ENCODE results near the gene PARS2.

Gene PARS2

GRCh38 chr1:54716299-54717047 is 47.9 kb downstream of the PARS2 start:
- peak overlapping the region; percentile 76 to 90 for H3K4me3 ChIP-seq (ENCODE audit: low read depth in 1 of 2, low read length in 1 of 2)
- H3K9me3 ChIP-seq, result no peaks in the 10 kb centered on the region
- no peaks in the 10 kb centered on the region for H3K27me3 ChIP-seq
- peaks cover 1% of the 10 kb centered on the region for H3K36me3 ChIP-seq
- TF ChIP-seq, protein P1, sequence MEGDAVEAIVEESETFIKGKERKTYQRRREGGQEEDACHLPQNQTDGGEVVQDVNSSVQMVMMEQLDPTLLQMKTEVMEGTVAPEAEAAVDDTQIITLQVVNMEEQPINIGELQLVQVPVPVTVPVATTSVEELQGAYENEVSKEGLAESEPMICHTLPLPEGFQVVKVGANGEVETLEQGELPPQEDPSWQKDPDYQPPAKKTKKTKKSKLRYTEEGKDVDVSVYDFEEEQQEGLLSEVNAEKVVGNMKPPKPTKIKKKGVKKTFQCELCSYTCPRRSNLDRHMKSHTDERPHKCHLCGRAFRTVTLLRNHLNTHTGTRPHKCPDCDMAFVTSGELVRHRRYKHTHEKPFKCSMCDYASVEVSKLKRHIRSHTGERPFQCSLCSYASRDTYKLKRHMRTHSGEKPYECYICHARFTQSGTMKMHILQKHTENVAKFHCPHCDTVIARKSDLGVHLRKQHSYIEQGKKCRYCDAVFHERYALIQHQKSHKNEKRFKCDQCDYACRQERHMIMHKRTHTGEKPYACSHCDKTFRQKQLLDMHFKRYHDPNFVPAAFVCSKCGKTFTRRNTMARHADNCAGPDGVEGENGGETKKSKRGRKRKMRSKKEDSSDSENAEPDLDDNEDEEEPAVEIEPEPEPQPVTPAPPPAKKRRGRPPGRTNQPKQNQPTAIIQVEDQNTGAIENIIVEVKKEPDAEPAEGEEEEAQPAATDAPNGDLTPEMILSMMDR (IDR thresholded peaks at IDR 0.05), result no peak
- peaks cover 14% of the 10 kb centered on the region in 2 experiments for H3K4me1 ChIP-seq (ENCODE audit: control insufficient read depth in 1 of 2, insufficient read depth in 1 of 2, low read depth in 1 of 2, low read length in 1 of 2)
- peak overlapping the region; percentile 36 for H3K27ac ChIP-seq

DNA sequence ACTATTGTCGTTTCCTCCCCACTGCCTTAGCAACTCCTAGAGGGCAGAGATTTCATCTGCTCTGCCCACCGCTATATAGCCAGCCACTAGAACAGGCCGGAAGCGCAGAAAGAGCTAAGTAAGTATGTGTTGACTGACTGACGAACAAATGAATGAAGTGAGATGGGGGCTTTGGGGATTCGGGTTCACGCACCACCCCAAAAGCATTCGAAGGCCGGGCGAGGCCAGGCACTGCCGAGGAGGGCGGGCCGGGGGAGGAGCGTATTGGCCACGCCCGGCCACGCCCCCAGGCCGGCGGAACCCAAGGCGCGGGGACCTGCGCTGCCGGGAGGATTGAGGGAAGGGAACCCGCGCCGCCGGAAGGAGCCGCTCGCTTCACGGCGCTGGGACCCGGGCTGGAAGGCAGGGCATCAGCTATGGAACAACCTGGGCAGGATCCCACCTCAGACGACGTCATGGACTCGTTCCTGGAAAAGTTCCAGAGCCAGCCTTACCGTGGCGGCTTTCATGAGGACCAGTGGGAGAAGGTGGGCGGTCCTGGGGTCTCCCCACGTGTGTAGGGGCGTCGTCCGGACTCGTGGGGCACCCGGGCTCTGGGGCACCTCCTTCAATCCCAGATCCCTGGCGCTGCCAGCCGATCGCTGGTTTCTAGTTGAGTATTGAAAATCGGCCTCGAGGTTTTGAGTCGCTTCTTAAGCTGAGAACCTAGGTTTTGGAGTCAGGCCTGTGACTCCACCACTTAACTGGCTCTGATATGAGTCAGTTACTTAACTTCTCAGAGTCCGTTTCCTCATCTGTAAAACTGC is 48.6 kb downstream of the PARS2 start, which contains the start of gene TTC4:
Gene TTC4 (plus strand): TSS at position 369 of the 806 bp plus-strand sequence. CDS start 48 bp downstream, at position 417.
- Histone ChIP-seq H3K4me1 (ENCODE audit: control insufficient read depth in 1 of 2, insufficient read depth in 1 of 2, low read depth in 1 of 2, low read length in 1 of 2) (peaks cover 14% of the 10 kb centered on the region in 2 experiments), H3K36me3 (no peaks in the 10 kb centered on the region), H3K4me3 (ENCODE audit: low read depth in 1 of 2, low read length in 1 of 2) (peak within 1 kb of the TSS; percentile 76 to 90), H3K27me3 (no peaks in the 10 kb centered on the region), H3K9me3 (no peaks in the 10 kb centered on the region), H3K27ac (peak within 1 kb of the TSS; percentile 36)
- TF ChIP-seq, protein P1 (IDR thresholded peaks at IDR 0.05), result no peak

DNA sequence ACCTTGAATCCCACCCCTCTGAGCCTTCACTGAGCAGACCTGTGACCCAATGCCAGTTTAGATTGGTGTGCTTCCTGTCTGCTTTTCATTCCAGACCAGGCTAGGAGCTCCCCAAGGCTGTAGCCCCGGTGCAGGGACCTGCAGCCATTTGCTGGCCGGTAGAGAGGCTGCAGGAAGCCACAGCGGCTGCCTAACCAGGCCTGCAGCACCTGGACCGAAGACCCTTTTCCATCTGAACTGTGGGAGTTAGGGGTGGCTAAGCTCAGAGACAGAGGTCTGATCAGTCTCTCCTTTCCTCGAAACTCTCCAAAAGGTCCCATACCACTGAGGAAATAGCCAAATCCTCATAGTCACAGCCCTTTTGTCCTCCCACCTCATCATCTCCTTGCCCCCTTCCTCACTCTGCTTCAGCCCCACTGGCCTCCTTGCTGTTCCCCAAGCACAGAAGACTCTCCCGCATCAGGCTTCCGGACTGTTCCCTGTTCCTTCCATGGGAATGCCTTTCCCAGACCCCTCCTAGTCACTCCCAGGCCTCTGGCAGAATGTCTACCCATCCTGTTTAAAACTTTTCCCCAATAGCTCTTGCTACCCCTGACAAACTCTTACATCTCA is 49.3 kb downstream of the PARS2 start:
- H3K4me1 ChIP-seq (ENCODE audit: control insufficient read depth in 1 of 2, insufficient read depth in 1 of 2, low read depth in 1 of 2, low read length in 1 of 2), result peaks cover 14% of the 10 kb centered on the region in 2 experiments
- no peaks in the 10 kb centered on the region for H3K9me3 ChIP-seq
- no peak overlapping the region for H3K27ac ChIP-seq
- H3K27me3 ChIP-seq, result no peaks in the 10 kb centered on the region
- TF ChIP-seq, protein P1 (IDR thresholded peaks at IDR 0.05), result no peak
- H3K4me3 ChIP-seq (ENCODE audit: low read depth in 1 of 2, low read length in 1 of 2), result peak overlapping the region; percentile 76 to 90
- no peaks in the 10 kb centered on the region for H3K36me3 ChIP-seq

GRCh38 chr1:54711536-54711935 is 52.8 kb downstream of the PARS2 start:
- no peak overlapping the region for H3K4me3 ChIP-seq (ENCODE audit: low read depth in 1 of 2, low read length in 1 of 2)
- TF ChIP-seq, protein P1 (IDR thresholded peaks at IDR 0.05), result no peak
- no peak overlapping the region for H3K27ac ChIP-seq
- peaks cover 11 to 14% of the 10 kb centered on the region in 2 experiments for H3K4me1 ChIP-seq (ENCODE audit: control insufficient read depth in 1 of 2, insufficient read depth in 1 of 2, low read depth in 1 of 2, low read length in 1 of 2)
- H3K27me3 ChIP-seq, result no peaks in the 10 kb centered on the region
- no peaks in the 10 kb centered on the region for H3K36me3 ChIP-seq
- H3K9me3 ChIP-seq, result no peaks in the 10 kb centered on the region

DNA sequence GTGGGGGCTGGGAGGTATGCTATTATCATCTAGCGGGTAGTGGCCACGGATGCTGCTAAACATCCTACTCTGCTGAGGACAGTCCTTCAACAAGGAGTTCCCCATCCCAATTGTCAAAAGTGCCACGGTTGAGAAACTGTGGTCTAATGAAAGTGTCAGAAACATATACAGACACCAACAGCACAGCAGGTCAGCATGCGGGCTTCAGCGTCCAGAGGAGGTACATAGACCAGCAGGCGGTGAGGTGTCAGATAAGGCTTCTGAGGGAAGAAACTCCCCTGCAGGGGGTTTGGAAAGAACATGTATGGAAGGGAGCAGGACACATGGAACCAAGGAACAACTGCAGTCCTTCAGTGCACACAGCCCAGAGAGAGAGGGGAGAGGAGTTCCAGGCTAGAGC is 53.5 kb downstream of the PARS2 start:
- Histone ChIP-seq H3K27me3 (no peaks in the 10 kb centered on the region), H3K4me1 (ENCODE audit: control insufficient read depth in 1 of 2, insufficient read depth in 1 of 2, low read depth in 1 of 2, low read length in 1 of 2) (peaks cover 5 to 7% of the 10 kb centered on the region in 2 experiments), H3K4me3 (ENCODE audit: low read depth in 1 of 2, low read length in 1 of 2) (no peak overlapping the region), H3K36me3 (no peaks in the 10 kb centered on the region), H3K9me3 (no peaks in the 10 kb centered on the region), H3K27ac (no peak overlapping the region)
- TF ChIP-seq, protein P1 (IDR thresholded peaks at IDR 0.05), result no peak

Data from neutrophil (primary cell).